Islet precursor cell (in vitro differentiated cells): ENCODE data around the gene PPP4R3B.
"Not testable (repeated sequence)": the region's sequence is repeated elsewhere in the genome, so short reads cannot be mapped to it uniquely, and the experiment has no call there.

Experiments used
- DNase-seq: peaks from one replicate; pipeline ENCODE4 v3.0.0-alpha.2; 2018

The PPP4R3B gene

DNA sequence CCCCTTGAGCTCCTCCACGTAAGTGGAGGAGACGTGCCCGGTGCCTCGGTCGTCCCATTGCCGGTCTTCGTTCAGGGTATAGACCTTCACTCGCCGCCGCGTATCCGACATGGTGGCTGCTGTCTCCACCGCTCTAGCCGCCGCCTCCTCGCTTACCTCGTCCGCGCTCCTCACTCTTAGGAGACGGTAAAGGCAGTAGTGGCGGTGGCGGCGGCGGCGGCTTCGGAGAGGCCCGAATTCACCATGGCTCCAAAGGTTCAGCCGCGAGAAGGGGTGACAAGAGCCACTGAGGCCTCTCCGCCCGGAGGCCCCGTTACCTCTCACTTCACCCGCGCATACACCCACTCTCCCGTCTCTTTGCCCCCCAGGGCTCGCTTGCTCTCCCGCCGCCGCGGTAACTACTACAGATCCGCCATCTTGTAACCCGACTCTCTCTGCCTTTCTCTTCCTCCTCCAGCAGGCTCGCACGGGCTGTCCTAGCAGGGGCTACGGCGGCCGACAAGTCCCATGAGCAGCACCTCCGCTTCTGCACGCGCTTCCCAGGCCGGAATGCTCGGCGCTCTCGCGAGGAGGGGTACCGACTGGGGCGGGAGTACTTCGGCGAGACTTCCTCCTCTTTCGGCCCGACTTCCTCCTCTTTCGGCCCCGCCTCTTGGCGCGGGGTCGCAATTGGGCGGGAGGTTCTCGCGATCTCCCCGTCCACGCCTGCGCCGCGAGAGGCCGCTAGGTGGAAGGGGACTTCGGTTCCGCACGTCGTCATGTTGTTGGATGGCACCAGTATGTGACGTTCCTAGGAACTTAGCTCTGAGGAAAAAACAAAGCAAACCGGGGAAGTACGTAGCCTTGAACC is at the start of gene PPP4R3B:
Gene PPP4R3B (minus strand): TSS at position 448 of the 850 bp plus-strand sequence. CDS start 337 bp downstream, at position 111.
- DNase-seq = peak; percentile 100

- DNase-seq = no peak
Measured at GRCh38 chr2:55653255-55653654, 35.8 kb upstream of the PPP4R3B start.

DNA sequence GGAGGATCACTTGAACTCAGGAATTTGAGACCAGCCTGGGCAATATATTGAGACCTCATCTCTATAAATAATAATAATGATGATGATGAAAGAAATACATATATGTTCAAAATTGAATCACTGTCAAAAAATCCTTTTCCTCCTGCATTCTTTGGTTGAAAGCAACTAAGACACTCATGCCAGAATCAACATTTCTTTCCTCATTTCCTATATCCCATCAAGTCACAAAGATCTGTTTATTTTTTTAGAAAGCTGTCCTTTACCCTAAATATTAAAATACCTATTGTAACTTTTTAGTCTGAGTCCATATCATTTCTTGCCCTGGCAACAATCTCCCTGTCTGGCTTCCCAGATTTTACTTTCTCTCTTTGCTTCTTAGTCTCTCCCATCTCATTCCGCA is 31.8 kb upstream of the PPP4R3B start:
- no peak for DNase-seq

DNA sequence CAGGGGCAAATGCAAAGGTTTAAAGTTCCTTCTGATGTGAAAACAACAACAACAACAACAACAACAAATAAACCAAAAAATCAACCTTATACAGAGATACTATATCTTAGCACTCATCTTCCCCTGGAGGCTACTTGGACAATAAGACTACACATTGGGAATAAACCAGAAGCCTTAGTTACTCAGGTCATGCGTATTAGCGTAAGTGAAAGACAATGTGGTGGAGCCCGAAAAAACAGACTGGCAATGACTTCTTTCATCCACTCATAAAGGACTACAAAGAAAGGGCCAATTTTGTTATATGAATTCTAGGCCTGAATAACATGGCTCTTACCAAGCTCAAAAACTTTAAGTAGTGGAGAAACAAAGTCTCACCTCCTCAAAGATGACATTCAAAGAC is 19.4 kb upstream of the PPP4R3B start:
- no peak for DNase-seq

- DNase-seq = no peak
Measured at GRCh38 chr2:55628931-55629330, 11.5 kb upstream of the PPP4R3B start.

DNA sequence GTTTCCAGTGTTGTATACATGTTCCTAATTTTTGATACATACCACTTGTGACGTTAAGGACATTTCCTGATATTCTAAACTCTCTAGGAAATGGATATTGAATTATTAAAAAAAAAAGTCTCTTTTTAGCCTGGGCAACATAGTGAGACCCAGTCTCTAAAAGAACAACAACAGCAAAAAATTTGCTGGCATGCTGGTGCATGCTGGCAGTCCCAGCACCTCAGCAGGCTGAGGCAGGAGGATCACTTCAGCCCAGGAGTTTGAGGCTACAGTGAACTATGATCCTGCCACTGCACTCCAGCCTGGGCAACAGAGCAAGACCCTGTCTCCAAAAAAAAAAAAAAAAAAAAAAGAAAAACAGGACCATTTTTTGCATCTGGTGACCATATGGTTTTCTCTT is 10.5 kb upstream of the PPP4R3B start:
- DNase-seq = no peak

GRCh38 chr2:55621802-55622201 is 4.4 kb upstream of the PPP4R3B start:
- no peak for DNase-seq

- no peak for DNase-seq
Measured at GRCh38 chr2:55620123-55620779, 2.8 kb upstream of the PPP4R3B start.

DNA sequence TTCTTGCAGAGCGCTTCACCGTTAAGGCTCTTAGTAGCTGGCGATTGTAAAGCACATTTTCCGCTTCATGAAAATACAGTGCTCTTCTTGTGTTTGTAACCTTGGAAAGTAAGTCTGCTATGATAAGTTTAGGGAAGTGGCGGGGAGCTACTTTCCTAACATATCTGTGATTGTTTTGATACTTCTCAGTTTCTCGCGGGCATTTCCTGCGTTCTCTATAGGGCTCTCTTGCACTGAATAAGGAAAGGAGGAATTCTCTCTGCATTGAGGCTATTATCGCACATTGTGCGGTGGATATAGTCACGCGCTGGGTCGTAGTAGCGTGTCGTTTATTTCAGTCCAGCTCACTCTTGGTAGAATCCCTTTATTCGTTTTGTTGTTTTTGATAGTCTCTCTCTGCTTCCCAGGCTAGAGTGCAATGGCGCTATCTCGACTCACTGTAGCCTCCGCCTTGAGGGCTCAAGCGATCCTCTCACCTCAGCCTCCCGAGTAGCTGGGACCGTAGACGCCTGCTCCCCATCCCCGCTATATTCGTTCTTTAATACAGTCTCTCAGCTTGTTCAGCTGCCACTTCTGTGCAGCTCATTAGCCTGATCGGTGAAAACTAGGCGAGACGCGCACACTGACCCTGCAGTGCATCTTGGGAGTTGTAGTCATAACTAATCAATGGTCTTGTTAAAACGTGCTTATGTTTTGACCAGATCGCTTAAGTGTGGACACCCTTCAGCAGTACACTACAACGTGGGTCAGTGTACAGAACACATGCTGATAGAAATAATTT is 1.0 kb upstream of the PPP4R3B start:
- DNase-seq = peak; percentile 64

- no peak for DNase-seq
Measured at GRCh38 chr2:55618025-55618274, 528 bp upstream of the PPP4R3B start.

DNA sequence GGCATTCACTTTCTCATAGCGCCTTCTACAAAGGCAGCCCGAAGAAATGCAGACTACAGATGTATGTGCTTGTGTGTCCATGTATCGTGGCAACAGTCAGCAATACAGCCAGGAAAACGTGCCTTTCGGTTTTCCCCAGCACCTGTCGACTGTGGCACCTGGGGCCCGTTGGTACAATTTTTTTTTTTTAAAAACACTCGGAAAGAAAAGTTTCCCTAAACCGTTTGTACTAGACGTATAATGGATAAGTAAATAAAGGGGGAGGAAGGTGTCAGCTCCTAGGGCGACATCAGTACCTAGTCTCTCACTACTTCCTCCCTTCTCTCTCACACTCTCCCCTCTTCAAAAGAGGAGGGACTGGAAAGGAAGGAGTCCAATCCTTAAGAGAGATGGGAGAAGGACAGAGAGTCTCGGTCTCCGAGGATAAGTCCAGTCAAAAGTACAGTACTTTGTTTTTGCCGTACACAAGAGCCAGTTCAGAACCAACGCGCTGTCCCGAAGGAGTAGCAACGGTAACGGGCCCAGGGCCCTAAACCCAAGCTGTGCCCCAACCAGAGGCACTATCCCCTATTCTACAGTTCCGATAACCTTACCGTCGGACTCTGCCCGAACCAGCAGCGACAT is 759 bp downstream of the PPP4R3B start:
- peak; percentile 54 for DNase-seq

- no peak for DNase-seq
Measured at GRCh38 chr2:55611997-55612396, 5.4 kb downstream of the PPP4R3B start.

GRCh38 chr2:55610954-55611743 is 6.3 kb downstream of the PPP4R3B start:
- no peak for DNase-seq

- DNase-seq = no peak
Measured at GRCh38 chr2:55609938-55610578, 7.4 kb downstream of the PPP4R3B start.

DNA sequence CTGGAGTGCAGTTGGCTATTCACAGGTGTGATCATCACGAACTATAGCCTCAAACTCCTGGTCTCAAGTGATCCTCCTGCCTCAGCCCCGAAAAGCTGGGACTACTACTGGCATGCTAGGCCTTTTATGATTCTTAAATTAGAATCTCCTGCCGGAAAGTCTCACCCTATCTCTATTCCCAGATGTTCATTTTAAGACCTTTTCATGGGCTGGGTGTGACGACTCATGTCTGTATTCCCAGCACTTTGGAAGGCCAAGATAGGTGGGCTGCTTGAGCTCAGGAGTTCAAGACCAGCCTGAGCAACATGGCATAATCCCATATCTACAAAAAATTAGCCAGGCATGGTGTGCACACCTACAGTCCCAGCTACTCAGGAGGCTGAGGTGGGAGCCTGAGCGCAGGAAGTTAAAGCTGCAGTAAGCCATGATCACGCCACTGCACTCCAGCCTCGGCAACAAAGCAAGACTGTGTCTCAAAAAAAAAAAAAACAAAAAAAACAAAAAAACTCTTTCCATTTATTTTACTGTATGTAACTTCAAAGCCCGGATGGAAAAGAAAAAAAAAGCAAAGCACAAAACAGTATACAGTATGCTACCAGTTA is 8.1 kb downstream of the PPP4R3B start:
- DNase-seq = no peak

GRCh38 chr2:55607717-55608116 is 9.7 kb downstream of the PPP4R3B start:
- no peak for DNase-seq

DNA sequence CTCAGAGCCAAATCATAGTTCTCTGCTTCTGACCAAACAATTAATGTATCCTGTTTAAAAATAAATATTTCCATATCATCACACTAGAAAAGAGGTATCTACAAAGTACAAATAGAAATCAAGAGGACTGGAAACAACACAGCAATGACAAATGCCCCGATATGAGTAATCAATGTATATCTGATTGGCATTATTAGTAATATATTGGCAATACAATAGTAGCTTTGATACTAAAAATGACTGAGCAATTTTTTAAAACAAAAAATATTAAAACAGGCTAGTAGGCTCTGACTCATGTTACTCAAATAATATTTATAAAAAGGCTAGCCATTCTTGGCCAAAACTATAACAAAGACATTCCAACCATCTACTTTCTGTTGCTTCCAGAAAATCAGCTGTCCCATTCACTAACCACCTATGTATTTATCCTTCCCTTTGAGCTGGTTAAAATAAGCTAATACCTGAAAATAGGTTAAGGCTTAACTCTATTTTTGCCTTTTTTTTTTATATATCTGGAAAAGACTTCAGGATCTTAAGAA is 13.3 kb downstream of the PPP4R3B start:
- DNase-seq = no peak

DNA sequence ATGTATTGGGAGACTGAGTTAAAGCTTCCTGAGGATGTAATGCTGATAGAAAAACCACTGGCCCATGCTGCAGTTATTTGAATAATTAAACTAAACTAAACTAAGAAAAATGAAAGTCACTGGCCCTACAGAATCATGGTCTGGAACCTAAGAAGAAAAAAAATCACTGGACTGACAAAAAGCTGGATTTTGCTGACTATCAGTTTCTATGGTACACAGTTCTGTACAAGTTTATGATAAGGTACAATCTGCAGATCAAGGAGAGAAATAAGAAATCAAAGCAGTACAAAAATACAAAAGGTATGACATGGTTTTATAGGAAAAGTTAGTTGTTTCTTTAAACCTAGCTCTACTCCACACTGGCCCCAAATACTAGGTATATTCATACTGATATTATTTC is 15.6 kb downstream of the PPP4R3B start:
- DNase-seq = no peak

- no peak for DNase-seq
Measured at GRCh38 chr2:55598056-55598795, 19.2 kb downstream of the PPP4R3B start.

DNA sequence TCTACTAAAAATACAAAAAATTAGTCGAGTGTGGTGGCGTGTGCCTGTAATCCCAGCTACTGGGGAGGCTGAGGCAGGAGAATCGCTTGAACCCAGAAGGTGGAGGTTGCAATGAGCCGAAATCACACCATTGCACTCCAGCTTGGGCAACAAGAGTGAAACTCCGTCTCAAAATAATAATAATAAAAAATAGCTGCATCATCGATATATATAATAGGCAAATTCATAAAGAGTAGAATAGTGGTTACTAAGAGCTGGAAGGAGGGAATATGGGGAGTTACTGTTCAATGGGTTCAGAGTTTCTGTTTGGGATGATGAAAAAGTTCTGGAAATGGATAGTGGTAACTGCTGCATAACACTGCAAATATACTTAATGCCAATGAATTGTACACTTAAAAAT is 20.6 kb downstream of the PPP4R3B start:
- DNase-seq = not testable (repeated sequence)

GRCh38 chr2:55595536-55595935 is 21.9 kb downstream of the PPP4R3B start:
- DNase-seq = no peak
